Panc1 (cell line): ENCODE data around the gene SYT2. TPM values are rescaled to one million over a fixed set of nuclear protein-coding genes. Genes with fewer than 3 reads are reported as not detected.

ENCODE experiments used
- ATAC-seq: fragments of 200-7000 bp; cut with Tn5 transposase; 2 replicates; pipeline ENCODE4 v1.9.1; 2020; ENCODE audit warnings: mild to moderate bottlenecking, moderate library complexity
- BruUV-seq: library from RNA; stranded (reverse); fragments of 400-500 nt; replicated peaks from 2 replicates; lab custom pipeline; 2021; lab: Mats Ljungman, UMichigan
- CTCF ChIA-PET: fragments of 300-600 bp; sonication (Branson Sonifier 250); formaldehyde crosslinking; loops from one replicate; lab custom pipeline; 2022; ENCODE audit warnings: antibody characterized with exemption; lab: Charles Lee
- POLR2A ChIA-PET: fragments of 300-600 bp; sonication (Branson Sonifier 250); formaldehyde crosslinking; loops from one replicate; lab custom pipeline; 2022; ENCODE audit warnings: antibody characterized with exemption; lab: Charles Lee
- DNase-seq: peaks from one replicate; pipeline ENCODE4 v3.0.0-alpha.2; 2010; ENCODE audit warnings: low read depth, low spot score
- H3K27ac ChIP-seq: 2 replicates; pipeline ENCODE4 v1.5.1; 2011; ENCODE audit warnings: mild to moderate bottlenecking, low read length, inconsistent platforms
- H3K27me3 ChIP-seq: fragments of 200-500 bp; sonication (Bioruptor generic); 2 replicates; pipeline ENCODE4 v1.6.0; 2014; ENCODE audit warnings: low read length, inconsistent platforms; ENCODE audit not compliant: control insufficient read depth, insufficient read depth
- H3K36me3 ChIP-seq: fragments of 200-500 bp; sonication (Bioruptor generic); 2 replicates; pipeline ENCODE4 v1.5.1; 2014; ENCODE audit warnings: inconsistent platforms, mild to moderate bottlenecking, low read length, moderate library complexity; ENCODE audit not compliant: control insufficient read depth, insufficient read depth
- H3K4me1 ChIP-seq: 2 replicates; pipeline ENCODE4 v1.5.1; 2011; ENCODE audit warnings: inconsistent platforms, mild to moderate bottlenecking, low read length, moderate library complexity; ENCODE audit not compliant: control insufficient read depth, insufficient read depth
- H3K4me3 ChIP-seq, 2 experiments: 2 replicates each; pipeline ENCODE4 v1.5.1; 2011 to 2012; ENCODE audit warnings: low read depth in 2 of 2, low read length in 2 of 2, mild to moderate bottlenecking in 2 of 2, inconsistent platforms in 1 of 2, moderate library complexity in 1 of 2
- H3K9me3 ChIP-seq: fragments of 200-500 bp; sonication (Bioruptor generic); 2 replicates; pipeline ENCODE4 v1.5.1; 2014; ENCODE audit warnings: low read depth, mild to moderate bottlenecking, inconsistent platforms, low read length, moderate library complexity; ENCODE audit not compliant: control insufficient read depth, insufficient read depth
- CTCF ChIP-seq: fragments of 450-650 bp; IDR thresholded peaks from 2 replicates; pipeline ENCODE4 v1.5.1; 2017; ENCODE audit warnings: mild to moderate bottlenecking
- POLR2AphosphoS5 ChIP-seq: IDR thresholded peaks from 2 replicates; pipeline ENCODE4 v1.6.1; 2012; ENCODE audit warnings: mild to moderate bottlenecking, low read depth, low read length, moderate library complexity
- SIN3A ChIP-seq: IDR thresholded peaks from 2 replicates; pipeline ENCODE4 v1.6.1; 2012; ENCODE audit warnings: low read depth, mild to moderate bottlenecking, low read length, moderate library complexity, borderline replicate concordance; ENCODE audit not compliant: insufficient read depth
- TCF7L2 ChIP-seq: IDR thresholded peaks from 2 replicates; pipeline ENCODE4 v1.6.1; 2011; ENCODE audit warnings: mild to moderate bottlenecking, low read depth, low read length, inconsistent platforms
- in situ Hi-C: cut with HindIII; loops from 2 replicates; pipeline ENCODE4 v1.10.0; 2016; ENCODE audit warnings: low sequenced_read_pairs, low pct_unique_long_range_greater_than_20kb
- intact Hi-C: fragments of 100-400 bp; cut with micrococcal nuclease; formaldehyde crosslinking; loops from one replicate; pipeline ENCODE4 v1.10.0; 2022; ENCODE audit not compliant: unreplicated experiment
- total RNA-seq: library from RNA; stranded (reverse); gene quantifications from one replicate; pipeline ENCODE4 v1.2.1, GENCODE V29; 2021; ENCODE audit not compliant: unreplicated experiment
- TF ChIP-seq, protein P1 (sequence below), 2 experiments: IDR thresholded peaks; 2 replicates each; pipeline ENCODE4 v1.6.1; 2011 to 2012; ENCODE audit warnings: low read depth in 2 of 2, control low read depth in 1 of 2, low read length in 1 of 2, mild to moderate bottlenecking in 1 of 2, moderate library complexity in 1 of 2; ENCODE audit not compliant: insufficient read depth in 1 of 2

Gene SYT2
- total RNA-seq, 1 experiment from 2014 or later: 0.03 TPM

DNA sequence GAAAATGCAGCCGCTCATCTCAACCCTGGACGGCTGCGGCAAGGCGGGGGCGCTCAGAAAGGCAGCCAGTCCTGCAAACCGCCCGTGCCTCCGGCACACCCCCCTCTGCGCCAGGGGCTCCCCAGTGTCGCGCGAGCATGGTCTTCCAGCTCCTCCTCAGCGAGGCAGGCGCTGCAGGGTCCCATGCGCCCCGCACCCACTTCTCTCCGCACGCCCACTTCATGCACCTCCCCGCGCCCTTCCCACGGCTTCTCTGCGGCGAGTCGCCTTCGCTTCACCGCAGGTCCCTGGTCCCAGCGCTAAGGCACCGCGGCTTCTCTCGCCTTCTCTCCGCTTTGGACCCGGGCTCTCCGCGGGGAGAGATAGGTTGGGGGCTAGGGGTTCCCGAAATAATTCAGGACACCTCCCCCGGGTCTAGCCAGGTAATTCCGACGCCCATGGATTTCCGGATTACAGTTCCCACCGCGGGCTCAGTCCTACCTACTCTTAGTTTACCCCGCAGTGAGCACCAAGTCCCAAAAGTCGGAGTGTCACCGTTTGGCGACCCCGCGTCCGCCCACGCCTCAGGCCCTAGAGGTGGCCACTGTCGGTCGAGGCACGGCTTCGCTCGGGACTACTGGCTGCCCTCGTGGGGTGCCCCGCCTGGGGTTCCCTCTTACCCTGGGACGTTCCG, 67.5 kb downstream of the SYT2 start:
- Histone ChIP-seq H3K9me3 (no peaks in the 10 kb centered on the region), H3K27me3 (peaks cover 3% of the 10 kb centered on the region; the same call in 1 of the 2 replicates), H3K27ac (no peak overlapping the region)

DNA sequence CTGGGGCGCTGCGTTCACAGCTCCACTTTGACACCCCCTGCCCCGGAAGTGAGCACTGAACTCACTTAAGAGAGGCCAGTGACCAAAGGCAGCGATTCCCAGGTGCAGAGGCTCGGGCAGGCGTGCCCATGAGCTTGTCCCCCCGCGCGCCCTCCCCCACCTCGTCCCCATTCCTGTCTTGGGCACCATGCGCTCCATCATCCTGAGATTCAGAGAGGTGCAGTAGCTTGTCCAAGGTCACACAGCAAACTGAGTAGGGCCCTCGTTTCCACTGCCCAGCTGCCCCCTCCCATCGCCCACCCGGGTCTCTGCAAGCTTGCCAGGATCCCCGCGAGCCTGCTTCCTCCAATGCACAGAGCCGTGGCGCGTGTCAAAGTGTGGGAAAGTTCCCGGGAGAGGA, 68.0 kb downstream of the SYT2 start:
- H3K27me3 ChIP-seq: peaks cover 3% of the 10 kb centered on the region; the same call in 1 of the 2 replicates
- ATAC-seq (no peak), DNase-seq (no peak)
- ChIA-PET POLR2A (no interaction called here), CTCF (no interaction called here)
- in situ Hi-C loops (no loop called here), intact Hi-C loops (no loop called here)
- H3K27ac ChIP-seq: no peak overlapping the region
- no TSS peak for BruUV-seq
- H3K36me3 ChIP-seq: no peaks in the 10 kb centered on the region
- no peak overlapping the region; a peak in 1 of 4 replicates for H3K4me3 ChIP-seq
- TF ChIP-seq CTCF (no peak), TCF7L2 (no peak), POLR2AphosphoS5 (no peak), SIN3A (no peak)
- TF ChIP-seq, protein P1, sequence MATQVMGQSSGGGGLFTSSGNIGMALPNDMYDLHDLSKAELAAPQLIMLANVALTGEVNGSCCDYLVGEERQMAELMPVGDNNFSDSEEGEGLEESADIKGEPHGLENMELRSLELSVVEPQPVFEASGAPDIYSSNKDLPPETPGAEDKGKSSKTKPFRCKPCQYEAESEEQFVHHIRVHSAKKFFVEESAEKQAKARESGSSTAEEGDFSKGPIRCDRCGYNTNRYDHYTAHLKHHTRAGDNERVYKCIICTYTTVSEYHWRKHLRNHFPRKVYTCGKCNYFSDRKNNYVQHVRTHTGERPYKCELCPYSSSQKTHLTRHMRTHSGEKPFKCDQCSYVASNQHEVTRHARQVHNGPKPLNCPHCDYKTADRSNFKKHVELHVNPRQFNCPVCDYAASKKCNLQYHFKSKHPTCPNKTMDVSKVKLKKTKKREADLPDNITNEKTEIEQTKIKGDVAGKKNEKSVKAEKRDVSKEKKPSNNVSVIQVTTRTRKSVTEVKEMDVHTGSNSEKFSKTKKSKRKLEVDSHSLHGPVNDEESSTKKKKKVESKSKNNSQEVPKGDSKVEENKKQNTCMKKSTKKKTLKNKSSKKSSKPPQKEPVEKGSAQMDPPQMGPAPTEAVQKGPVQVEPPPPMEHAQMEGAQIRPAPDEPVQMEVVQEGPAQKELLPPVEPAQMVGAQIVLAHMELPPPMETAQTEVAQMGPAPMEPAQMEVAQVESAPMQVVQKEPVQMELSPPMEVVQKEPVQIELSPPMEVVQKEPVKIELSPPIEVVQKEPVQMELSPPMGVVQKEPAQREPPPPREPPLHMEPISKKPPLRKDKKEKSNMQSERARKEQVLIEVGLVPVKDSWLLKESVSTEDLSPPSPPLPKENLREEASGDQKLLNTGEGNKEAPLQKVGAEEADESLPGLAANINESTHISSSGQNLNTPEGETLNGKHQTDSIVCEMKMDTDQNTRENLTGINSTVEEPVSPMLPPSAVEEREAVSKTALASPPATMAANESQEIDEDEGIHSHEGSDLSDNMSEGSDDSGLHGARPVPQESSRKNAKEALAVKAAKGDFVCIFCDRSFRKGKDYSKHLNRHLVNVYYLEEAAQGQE (IDR thresholded peaks at IDR 0.05; ENCODE audit: insufficient read depth in 1 of 2, low read depth in 2 of 2, low read length in 1 of 2): no peak
- H3K4me1 ChIP-seq: 0 out of 2 replicates have a peak, but pooled peaks cover 7% of the 10 kb centered on the region
- no peaks in the 10 kb centered on the region for H3K9me3 ChIP-seq

More for the DNA sequence above, 67.5 kb downstream of the SYT2 start:
- no peak for TF ChIP-seq SIN3A
- TF ChIP-seq, protein P1 (IDR thresholded peaks at IDR 0.05; ENCODE audit: insufficient read depth in 1 of 2, low read depth in 2 of 2, low read length in 1 of 2): no peak
- TF ChIP-seq POLR2AphosphoS5: no peak
- TF ChIP-seq TCF7L2: no peak
- no peak for TF ChIP-seq CTCF
- ATAC-seq (peak; percentile 36), DNase-seq (no peak)
- Histone ChIP-seq H3K4me1 (0 out of 2 replicates have a peak, but pooled peaks cover 7% of the 10 kb centered on the region), H3K4me3 (peak overlapping the region; percentile 12 to 32; a peak in 2 of 4 replicates), H3K36me3 (no peaks in the 10 kb centered on the region)
- in situ Hi-C loops: no loop called here
- POLR2A ChIA-PET: no interaction called here
- CTCF ChIA-PET: no interaction called here
- BruUV-seq: no TSS peak
- intact Hi-C loops: no loop called here
